Astrocyte (in vitro differentiated cells and primary cell): ENCODE measurements around the gene CHD5. TPM values are rescaled to one million over a fixed set of nuclear protein-coding genes. Genes with fewer than 3 reads are reported as not detected.

Experiments
- DNase-seq: peaks from one replicate; pipeline ENCODE4 v3.0.0-alpha.2; 2010; ENCODE audit warnings: low read depth
- FAIRE-seq: peaks from 2 replicates; lab custom pipeline; 2011; peaks lifted over from hg19 to GRCh38; lab: Jason Lieb, UNC
- H2AFZ ChIP-seq: 2 replicates; pipeline ENCODE4 v1.6.0; 2012; ENCODE audit warnings: low read depth, low read length, inconsistent platforms
- H3K27ac ChIP-seq: 2 replicates; pipeline ENCODE4 v1.5.1; 2011; ENCODE audit warnings: low read depth, low read length, inconsistent platforms
- H3K27me3 ChIP-seq: 2 replicates; pipeline ENCODE4 v1.6.0; 2011; ENCODE audit warnings: low read length, inconsistent platforms; ENCODE audit not compliant: insufficient read depth
- H3K36me3 ChIP-seq: 2 replicates; pipeline ENCODE4 v1.5.1; 2011; ENCODE audit warnings: low read length, inconsistent platforms; ENCODE audit not compliant: insufficient read depth
- H3K4me1 ChIP-seq: 2 replicates; pipeline ENCODE4 v1.5.1; 2011; ENCODE audit warnings: low read length, inconsistent platforms; ENCODE audit not compliant: insufficient read depth
- H3K4me2 ChIP-seq: 2 replicates; pipeline ENCODE4 v1.6.0; 2012; ENCODE audit warnings: low read length, inconsistent platforms
- H3K4me3 ChIP-seq: 2 replicates; pipeline ENCODE4 v1.5.1; 2011; ENCODE audit warnings: low read depth, mild to moderate bottlenecking, low read length, inconsistent platforms; ENCODE audit not compliant: insufficient read depth
- H3K79me2 ChIP-seq: 2 replicates; pipeline ENCODE4 v1.6.0; 2012; ENCODE audit warnings: mild to moderate bottlenecking, low read length, inconsistent platforms; ENCODE audit not compliant: insufficient read depth
- H3K9ac ChIP-seq: 2 replicates; pipeline ENCODE4 v1.6.0; 2012; ENCODE audit warnings: mild to moderate bottlenecking, low read length, inconsistent platforms
- H3K9me3 ChIP-seq: 2 replicates; pipeline ENCODE4 v1.5.1; 2012; ENCODE audit warnings: low read depth, mild to moderate bottlenecking, low read length, inconsistent platforms; ENCODE audit not compliant: insufficient read depth
- H4K20me1 ChIP-seq: 2 replicates; pipeline ENCODE4 v1.6.0; 2012; ENCODE audit warnings: low read length, inconsistent platforms; ENCODE audit not compliant: insufficient read depth
- H3K27ac Mint-ChIP-seq: one replicate; pipeline ENCODE4 v1.8.0; 2021; ENCODE audit warnings: mild to moderate bottlenecking, mixed read lengths; ENCODE audit not compliant: unreplicated experiment
- H3K27me3 Mint-ChIP-seq: one replicate; pipeline ENCODE4 v1.8.0; 2021; ENCODE audit warnings: low read depth, mixed read lengths; ENCODE audit not compliant: unreplicated experiment
- H3K36me3 Mint-ChIP-seq: one replicate; pipeline ENCODE4 v1.8.0; 2021; ENCODE audit warnings: low read depth, mixed read lengths; ENCODE audit not compliant: unreplicated experiment
- H3K4me1 Mint-ChIP-seq: one replicate; pipeline ENCODE4 v1.8.0; 2021; ENCODE audit warnings: low read depth, mixed read lengths; ENCODE audit not compliant: unreplicated experiment
- H3K4me3 Mint-ChIP-seq: one replicate; pipeline ENCODE4 v1.8.0; 2021; ENCODE audit warnings: mild to moderate bottlenecking, moderate library complexity, mixed read lengths; ENCODE audit not compliant: unreplicated experiment
- H3K9me3 Mint-ChIP-seq: one replicate; pipeline ENCODE4 v1.8.0; 2021; ENCODE audit warnings: mild to moderate bottlenecking, mixed read lengths; ENCODE audit not compliant: unreplicated experiment
- CTCF ChIP-seq: IDR thresholded peaks from 2 replicates; pipeline ENCODE4 v1.5.1; 2011; ENCODE audit warnings: low read depth, mild to moderate bottlenecking, inconsistent platforms, low read length, moderate library complexity; ENCODE audit not compliant: insufficient read depth
- EZH2 ChIP-seq: IDR thresholded peaks from 2 replicates; pipeline ENCODE4 v1.6.1; 2012; ENCODE audit warnings: mild to moderate bottlenecking, low read length, inconsistent platforms; ENCODE audit not compliant: insufficient read depth
- total RNA-seq: library from RNA; stranded (reverse); gene quantifications from 2 replicates; pipeline ENCODE4 v1.2.1, GENCODE V29; 2021

Gene CHD5
- total RNA-seq, 1 donor from 2014 or later: 0.18 TPM

- FAIRE-seq: no peak
- H3K27ac Mint-ChIP-seq: no peak overlapping the region
- no peak overlapping the region for H3K4me3 Mint-ChIP-seq
- TF ChIP-seq CTCF: no peak
- TF ChIP-seq EZH2: no peak
- Histone ChIP-seq H3K27ac (no peak overlapping the region), H3K4me2 (no peak overlapping the region), H3K9ac (no peak overlapping the region), H3K9me3 (no peaks in the 10 kb centered on the region), H3K36me3 (no peaks in the 10 kb centered on the region), H3K79me2 (no peaks in the 10 kb centered on the region), H3K4me3 (no peak overlapping the region), H3K27me3 (no peaks in the 10 kb centered on the region), H2AFZ (no peak overlapping the region), H4K20me1 (peaks cover 5% of the 10 kb centered on the region), H3K4me1 (no peaks in the 10 kb centered on the region)
- H3K4me1 Mint-ChIP-seq: no peaks in the 10 kb centered on the region
- H3K9me3 Mint-ChIP-seq: no peaks in the 10 kb centered on the region
- peaks cover 37% of the 10 kb centered on the region for H3K27me3 Mint-ChIP-seq
- DNase-seq: no peak
- no peaks in the 10 kb centered on the region for H3K36me3 Mint-ChIP-seq
These were observed 74.4 kb downstream of the CHD5 start for GRCh38 chr1:6105763-6106162.

GRCh38 chr1:6105218-6105679 is 74.9 kb downstream of the CHD5 start:
- Mint-ChIP-seq H3K27me3 (peaks cover 32% of the 10 kb centered on the region), H3K27ac (no peak overlapping the region), H3K36me3 (no peaks in the 10 kb centered on the region), H3K4me1 (no peaks in the 10 kb centered on the region), H3K9me3 (no peaks in the 10 kb centered on the region), H3K4me3 (no peak overlapping the region)
- Histone ChIP-seq H3K9ac (no peak overlapping the region), H3K27ac (no peak overlapping the region), H4K20me1 (peaks cover 5% of the 10 kb centered on the region), H3K79me2 (no peaks in the 10 kb centered on the region), H3K4me3 (no peak overlapping the region), H2AFZ (no peak overlapping the region), H3K27me3 (no peaks in the 10 kb centered on the region), H3K4me2 (no peak overlapping the region), H3K9me3 (no peaks in the 10 kb centered on the region), H3K4me1 (no peaks in the 10 kb centered on the region), H3K36me3 (no peaks in the 10 kb centered on the region)
- TF ChIP-seq EZH2 (no peak), CTCF (no peak)
- DNase-seq (no peak), FAIRE-seq (no peak)

- Histone ChIP-seq H3K9me3 (no peaks in the 10 kb centered on the region), H3K4me1 (no peaks in the 10 kb centered on the region), H4K20me1 (peaks cover 5% of the 10 kb centered on the region), H3K27me3 (no peaks in the 10 kb centered on the region), H3K4me3 (no peak overlapping the region), H3K27ac (no peak overlapping the region), H3K4me2 (no peak overlapping the region), H3K79me2 (no peaks in the 10 kb centered on the region), H2AFZ (no peak overlapping the region), H3K36me3 (no peaks in the 10 kb centered on the region), H3K9ac (no peak overlapping the region)
- H3K9me3 Mint-ChIP-seq: no peaks in the 10 kb centered on the region
- DNase-seq: no peak
- no peaks in the 10 kb centered on the region for H3K4me1 Mint-ChIP-seq
- H3K36me3 Mint-ChIP-seq: no peaks in the 10 kb centered on the region
- H3K27me3 Mint-ChIP-seq: peaks cover 31% of the 10 kb centered on the region
- TF ChIP-seq CTCF: no peak
- no peak for TF ChIP-seq EZH2
- no peak for FAIRE-seq
- no peak overlapping the region for H3K4me3 Mint-ChIP-seq
- H3K27ac Mint-ChIP-seq: no peak overlapping the region
These were observed 75.5 kb downstream of the CHD5 start for GRCh38 chr1:6104631-6105030.
